HG03060 (cell line): ENCODE results near the gene RXFP4.
"Not testable (repeated sequence)": the region's sequence is repeated elsewhere in the genome, so short reads cannot be mapped to it uniquely, and the experiment has no call there.

Experiments
- ATAC-seq: cut with Tn5 transposase; IDR thresholded peaks from one replicate; pipeline ENCODE4 v1.9.1; 2021; ENCODE audit warnings: low read depth, moderate number of reproducible peaks; ENCODE audit not compliant: unreplicated experiment

RXFP4 gene

GRCh38 chr1:155976913-155977689 lies 35.7 kb downstream of the RXFP4 start:
- no peak for ATAC-seq

GRCh38 chr1:155977690-155978324 lies 36.4 kb downstream of the RXFP4 start:
- no peak for ATAC-seq

GRCh38 chr1:155978325-155978972 lies 37.0 kb downstream of the RXFP4 start, which contains the start of gene ARHGEF2:
ARHGEF2 (minus strand) TSS chr1:155978547; CDS start chr1:155978427, 120 bp downstream.
- no peak for ATAC-seq

GRCh38 chr1:155978973-155979429 lies 37.6 kb downstream of the RXFP4 start:
- ATAC-seq, result no peak

GRCh38 chr1:155979597-155980343 lies 38.3 kb downstream of the RXFP4 start:
- no peak for ATAC-seq

GRCh38 chr1:155981266-155982088 lies 40.0 kb downstream of the RXFP4 start:
- no peak for ATAC-seq

- no peak for ATAC-seq
Measured at GRCh38 chr1:155982106-155982505, 40.7 kb downstream of the RXFP4 start.

GRCh38 chr1:155983191-155984024 lies 42.0 kb downstream of the RXFP4 start:
- no peak for ATAC-seq

GRCh38 chr1:155984341-155984740 lies 42.9 kb downstream of the RXFP4 start:
- no peak for ATAC-seq

- ATAC-seq, result not testable (repeated sequence)
Measured at GRCh38 chr1:155984903-155985645, 43.6 kb downstream of the RXFP4 start.

GRCh38 chr1:155989242-155990004 lies 48.0 kb downstream of the RXFP4 start:
- ATAC-seq, result no peak

GRCh38 chr1:155990005-155990739 lies 48.7 kb downstream of the RXFP4 start:
- ATAC-seq, result no peak
